HL-60 (cell line): Measurements from ENCODE around the gene PRPSAP1.

Experiments
- CTCF ChIP-seq: IDR thresholded peaks from one replicate; pipeline ENCODE4 v1.5.1; 2011; ENCODE audit warnings: low read length, control low read depth, inconsistent platforms; ENCODE audit not compliant: insufficient read depth
- POLR2AphosphoS5 ChIP-seq: IDR thresholded peaks from 2 replicates; pipeline ENCODE4 v1.6.1; 2012; ENCODE audit warnings: low read depth

- TF ChIP-seq CTCF (no peak), POLR2AphosphoS5 (no peak)
Observed at GRCh38 chr17:76357597-76358158, 4.0 kb upstream of the PRPSAP1 start.
